Activated CD8-positive, alpha-beta memory T cell treated with anti-CD3 and anti-CD28 coated beads for 1 hour (primary cell): ENCODE results near the gene UST.

Experiments used
- DNase-seq, 2 donors: peaks; one replicate each; pipeline ENCODE4 v3.0.0-alpha.2; 2020; ENCODE audit warnings: low read depth in 1 of 2; ENCODE audit errors: extremely low read depth in 1 of 2

Gene UST

DNA sequence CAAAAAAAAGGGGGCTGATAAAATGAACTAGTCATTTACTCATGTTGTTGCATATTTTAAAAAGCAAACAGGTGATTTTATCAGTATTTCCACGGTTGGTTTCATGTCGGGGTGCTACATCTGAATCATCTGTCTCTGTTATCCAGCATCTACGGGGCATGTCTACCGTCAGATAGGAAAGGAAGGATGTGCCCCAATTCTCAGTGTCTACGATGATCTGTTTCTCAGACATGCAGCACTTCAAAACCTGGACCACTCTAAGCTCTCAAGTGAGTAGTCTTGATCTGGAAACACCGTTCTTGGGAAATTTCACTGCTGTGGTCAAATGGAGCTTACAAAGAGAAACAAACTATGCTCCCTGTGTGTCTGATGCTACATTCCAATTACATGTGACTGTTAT is 330.4 kb downstream of the UST start:
- DNase-seq: no peak

DNA sequence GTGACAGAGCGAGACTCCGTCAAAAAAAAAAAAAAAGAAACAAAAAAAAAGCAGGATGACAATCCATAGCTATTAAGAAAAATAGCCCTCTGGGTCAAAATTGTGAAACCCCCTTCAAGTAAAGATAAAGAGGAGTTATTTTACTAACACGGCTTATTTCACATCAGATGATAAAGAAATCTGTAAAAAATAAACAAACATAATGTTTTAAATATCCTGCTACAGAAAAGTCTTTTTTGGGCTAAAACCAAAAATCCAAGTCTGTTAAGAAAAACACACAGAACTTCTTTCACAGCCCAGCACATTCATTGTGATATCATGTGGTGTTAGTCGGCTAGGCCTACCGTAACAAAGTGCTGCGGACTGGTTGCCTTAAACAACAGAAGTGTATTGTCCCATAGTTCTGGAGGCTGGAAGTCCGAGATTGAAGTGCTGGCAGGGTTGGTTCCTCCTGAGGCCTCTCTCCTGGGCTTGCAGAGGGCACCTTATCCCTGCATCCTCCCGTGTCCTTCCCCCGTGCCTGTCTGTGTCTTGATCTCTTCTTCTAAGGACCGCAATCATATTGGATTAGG is 331.5 kb downstream of the UST start:
- no peak for DNase-seq

DNA sequence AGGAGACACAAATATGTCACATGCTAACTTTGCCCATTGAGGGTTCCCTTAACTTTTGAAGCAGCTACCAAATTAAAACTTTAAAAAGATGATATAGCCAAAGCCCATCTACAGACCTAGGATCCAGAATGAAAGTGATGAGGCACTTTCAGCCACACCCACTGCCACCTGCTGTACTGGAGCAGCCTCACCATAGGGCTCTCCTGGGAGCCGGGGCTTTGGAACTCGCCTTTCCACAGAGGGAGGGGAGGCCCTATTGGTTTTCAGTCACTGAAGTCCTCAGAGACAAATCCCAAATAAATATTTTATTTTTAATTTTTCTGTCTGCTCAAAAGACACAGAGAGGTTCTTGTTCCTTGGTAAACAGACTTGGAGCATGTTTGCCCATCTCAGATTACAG is 332.6 kb downstream of the UST start:
- no peak for DNase-seq

DNA sequence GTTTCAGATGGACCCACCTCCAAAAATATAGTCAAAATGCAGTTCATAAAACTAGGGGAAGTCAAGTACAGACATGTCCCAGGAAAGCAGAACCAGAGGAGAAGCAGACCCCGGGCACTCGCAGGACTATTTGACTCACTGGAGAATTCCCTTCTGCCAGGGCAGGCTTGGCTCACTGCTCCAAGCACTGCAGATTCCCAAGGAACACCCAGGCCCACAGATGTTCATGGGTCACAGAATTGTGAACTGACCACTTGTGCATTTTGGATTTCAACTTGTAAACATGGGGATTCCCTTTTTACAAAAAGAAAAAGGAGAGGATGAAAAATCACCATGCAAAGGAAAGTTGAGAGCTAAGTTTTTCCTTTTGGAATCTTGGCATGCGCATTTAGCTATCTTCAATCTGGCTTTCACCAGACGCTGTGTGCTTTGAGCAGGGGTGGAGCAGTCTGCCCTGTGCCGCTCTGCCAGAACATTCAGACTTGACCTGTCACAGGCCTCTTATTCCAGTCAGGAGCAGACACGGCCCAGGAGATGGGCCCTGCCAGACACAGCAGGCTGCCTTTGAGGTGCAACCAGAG is 333.2 kb downstream of the UST start:
- no peak for DNase-seq

DNA sequence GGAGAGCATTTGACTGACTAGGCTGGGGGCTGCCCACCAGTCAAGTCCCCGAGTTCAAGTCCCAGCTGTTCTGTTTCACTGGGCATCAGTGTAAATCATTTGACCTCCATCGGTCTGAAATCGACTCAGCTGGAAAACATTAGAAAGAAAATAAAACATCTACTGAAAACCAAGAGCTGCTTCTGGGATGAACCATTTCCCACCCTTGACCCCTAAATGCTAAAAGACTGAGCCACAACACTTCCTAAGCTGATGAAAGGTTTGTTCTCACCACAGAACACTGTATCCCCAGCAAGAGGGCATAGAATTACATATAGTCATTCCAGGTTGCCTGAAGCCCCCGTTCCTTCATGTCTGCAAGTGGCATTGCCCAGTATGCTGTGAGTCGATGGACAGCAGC is 333.7 kb downstream of the UST start:
- DNase-seq: no peak

DNA sequence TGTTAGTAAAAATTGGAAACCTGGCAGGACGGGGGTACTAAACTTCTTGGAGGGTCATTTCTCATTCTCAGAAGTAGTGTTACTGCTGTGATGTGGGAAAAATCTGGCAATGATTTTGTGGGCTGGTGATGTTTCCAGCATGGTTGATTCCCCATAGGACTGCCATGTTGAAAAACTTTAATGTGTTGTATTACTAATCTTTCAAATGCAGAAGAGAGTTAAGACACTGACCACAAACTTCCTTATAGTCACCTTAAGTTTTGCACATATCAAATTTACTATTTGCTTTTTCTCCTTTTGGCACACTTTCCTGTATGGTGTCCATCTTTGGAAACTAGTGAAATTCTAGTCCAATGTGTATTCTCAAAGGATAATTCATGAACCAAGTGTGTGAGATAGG is 334.5 kb downstream of the UST start:
- no peak for DNase-seq

DNA sequence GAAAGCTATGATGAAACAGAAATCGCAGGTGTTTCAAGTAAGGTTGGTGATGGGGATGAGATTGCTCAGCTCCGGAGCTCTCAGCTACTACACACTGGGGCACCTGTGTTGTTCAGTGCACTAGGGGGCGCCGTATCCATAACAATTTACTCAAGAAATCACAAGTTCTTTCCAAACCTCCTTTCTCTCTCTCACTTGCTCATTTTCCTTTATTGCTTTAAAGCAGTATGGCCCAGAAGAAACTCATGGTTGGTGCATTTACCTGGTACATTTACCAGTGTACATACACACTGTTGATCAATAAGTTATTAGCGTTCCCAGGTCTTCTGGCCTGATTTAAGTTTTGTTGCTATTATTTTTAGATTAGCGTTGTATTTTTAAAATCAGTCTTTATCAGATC is 335.5 kb downstream of the UST start:
- peak; percentile 73 to 78 for DNase-seq

DNA sequence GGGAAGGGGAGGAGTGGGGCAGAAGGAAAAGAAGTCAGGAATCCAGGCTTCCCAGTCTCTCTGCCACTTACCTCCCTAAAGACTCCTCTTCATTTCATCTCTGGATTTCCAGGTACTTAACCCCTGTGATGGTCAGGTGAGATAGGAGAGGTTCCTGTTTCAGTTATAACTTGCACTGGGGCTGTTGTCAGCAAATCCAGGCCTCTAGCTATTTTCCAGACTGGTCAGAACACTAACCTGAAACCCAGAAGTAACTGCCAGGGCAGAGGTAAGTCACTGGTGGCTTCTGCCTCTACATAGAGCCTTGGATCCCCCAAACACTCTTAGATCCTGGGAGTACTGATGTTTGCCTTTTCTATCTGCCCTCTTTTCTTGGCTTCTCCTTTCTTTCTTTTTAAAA is 337.2 kb downstream of the UST start:
- no peak for DNase-seq

DNA sequence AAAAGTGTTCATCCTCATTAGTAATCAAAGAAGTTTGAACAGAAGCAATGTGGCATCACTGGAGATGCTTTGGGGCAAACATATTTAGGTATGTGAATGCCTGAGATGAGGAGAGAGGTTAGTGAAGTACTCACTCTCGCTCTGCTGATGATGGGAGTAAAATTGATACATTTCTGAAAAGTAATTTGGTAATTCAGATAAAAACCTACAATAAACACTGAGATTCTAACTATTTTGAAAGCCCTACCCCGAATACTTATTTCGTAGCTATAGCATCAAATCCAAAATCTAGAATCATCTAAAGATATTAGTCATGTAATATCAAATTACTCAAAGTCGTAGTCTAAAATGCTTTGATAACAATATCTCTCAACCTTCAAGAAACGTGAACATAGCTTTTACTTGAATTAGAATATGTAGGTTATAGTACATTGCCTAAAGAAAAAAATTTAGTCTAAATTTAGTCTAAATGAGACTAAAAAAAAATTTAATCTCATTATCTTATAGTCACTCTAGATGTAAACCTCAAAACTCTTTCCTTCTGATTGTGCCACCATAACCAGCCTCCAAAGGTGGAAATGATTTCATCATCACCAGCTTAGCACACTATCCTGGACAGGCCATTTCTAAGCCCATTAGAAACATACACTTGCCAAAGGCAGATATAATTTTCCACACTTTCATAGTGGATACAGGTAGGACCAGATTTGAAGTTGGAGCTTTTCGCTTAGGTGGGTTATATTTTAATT is 338.2 kb downstream of the UST start:
- no peak for DNase-seq

DNA sequence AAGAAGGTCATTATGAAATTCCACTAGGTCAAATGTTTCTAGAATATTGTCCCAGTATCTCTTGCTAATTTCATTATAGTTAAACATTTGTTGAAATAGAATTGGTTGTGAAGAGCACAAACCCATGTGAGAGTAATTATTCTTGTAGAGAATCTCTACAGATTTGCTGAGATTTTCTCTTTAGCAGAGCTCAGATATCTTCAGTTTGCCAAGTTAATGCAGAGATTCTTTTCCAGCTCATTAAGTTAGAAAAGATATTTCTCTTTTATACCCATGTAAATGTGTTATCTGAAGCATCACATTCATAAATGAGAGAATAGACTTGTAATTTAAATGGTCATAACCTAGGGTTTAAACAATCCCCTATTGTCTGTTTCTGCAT is 338.7 kb downstream of the UST start:
- no peak for DNase-seq

DNA sequence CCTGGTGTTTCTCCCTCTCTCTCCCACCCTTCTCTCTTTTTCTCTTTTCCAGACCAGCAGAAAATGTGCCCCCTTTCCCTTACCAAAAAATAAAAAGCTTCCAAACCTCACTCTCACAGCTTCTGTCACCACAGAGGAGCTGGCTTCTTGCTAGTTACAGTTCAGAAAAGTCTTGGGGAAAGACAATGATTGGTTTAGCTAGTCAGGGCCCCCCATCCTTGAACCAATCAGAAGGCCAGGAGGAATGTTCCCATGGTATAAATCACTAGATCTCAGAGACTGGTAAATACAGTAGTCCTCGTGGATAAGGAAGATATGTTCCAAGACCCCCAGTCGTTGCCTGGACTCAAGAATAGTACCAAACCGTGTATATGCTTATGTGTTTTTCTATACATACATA is 339.5 kb downstream of the UST start:
- DNase-seq: no peak

DNA sequence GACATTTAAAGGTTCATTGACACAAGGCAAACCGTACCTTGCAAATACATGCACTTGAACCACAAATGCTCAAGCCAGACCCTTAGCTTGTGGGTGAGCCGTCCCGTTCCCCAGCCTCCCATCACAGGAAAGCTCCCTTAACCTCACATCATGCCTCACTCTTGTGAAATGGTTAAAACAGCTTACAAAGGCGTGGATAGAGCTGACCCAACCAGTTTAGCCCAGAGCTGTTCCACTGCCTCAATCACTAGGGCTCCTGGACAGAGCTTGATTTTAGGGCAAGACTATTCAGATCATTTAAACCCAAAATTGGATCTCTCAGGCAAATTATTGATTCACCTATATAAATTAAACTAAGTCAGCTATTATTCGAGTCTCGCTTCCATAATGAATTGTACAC is 341.1 kb downstream of the UST start:
- DNase-seq: no peak

DNA sequence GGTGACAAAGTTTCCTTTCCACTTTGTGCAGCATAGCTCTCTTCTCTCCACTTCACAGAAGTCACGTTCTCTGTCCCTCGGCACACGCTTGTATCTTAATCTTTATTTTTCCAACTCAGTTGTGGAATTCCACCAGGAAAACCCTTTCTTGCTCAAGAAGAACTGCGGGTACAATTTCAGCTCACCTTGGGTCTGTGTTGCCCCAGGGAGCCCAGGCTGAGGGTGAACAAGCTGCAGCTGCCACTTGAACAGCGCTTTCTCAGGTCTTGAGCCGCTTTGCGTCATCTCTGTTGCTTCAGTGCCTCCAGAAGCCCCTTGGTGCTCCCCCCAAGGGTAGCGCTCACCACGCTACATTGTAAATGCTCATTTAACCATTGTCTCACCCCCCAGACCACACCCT is 341.5 kb downstream of the UST start:
- no peak for DNase-seq

DNA sequence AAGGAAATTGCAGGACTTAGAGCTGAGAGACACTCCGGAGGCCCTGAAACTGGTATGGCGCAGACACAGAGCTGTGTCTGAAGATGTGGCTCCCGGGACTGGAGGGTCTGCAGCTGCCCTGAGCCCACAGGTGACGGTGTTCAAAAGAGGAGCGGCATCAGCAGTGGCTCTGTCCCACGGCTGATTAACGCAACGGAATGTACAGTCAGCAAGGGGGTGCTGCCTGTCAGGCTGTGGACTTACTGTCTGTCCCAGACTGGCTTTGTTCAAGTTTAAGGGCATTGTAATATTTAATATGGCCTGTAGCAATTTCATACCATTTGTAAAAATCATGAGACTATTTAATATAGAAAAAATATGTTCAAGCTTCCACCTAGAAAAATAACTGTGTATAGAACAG is 342.7 kb downstream of the UST start:
- DNase-seq: no peak

DNA sequence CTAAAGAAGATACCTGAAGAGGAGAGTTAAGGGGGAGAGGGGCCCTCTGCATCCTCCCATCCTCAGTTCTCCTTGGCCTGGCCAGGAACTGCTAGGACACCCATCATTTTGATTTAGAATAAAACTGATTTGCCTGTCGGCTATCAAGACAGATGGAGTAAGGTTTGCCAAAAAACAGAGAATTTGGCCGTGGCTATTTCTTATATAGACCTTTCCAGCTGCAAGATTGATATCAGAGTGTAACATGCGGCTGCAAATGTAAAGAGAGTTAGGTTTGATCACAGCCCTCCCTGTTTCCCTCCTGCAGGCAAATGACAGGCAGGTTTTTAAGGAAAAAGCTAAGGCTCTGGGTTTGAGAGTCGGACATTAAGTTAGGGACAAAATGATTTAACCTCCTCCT is 344.1 kb downstream of the UST start:
- DNase-seq: no peak

DNA sequence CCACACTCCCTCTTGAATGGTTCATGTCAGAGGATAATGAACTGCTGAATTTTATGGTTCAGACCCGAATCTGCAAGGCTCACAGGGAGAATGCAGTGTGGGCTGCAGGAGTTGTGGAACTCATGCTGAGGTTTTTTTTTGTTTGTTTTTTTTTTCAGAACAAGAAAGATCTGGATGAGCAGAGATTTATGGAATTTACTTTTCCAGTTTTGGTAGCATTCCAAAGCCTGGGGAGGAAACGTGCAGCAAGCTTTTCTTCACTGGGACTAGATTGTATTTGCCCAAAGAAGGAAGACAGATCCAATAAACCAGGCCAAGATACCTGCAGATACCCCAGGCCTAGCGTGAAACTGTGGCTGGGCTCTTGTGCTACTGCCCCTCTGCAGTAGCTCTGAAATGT is 346.8 kb downstream of the UST start:
- no peak for DNase-seq

DNA sequence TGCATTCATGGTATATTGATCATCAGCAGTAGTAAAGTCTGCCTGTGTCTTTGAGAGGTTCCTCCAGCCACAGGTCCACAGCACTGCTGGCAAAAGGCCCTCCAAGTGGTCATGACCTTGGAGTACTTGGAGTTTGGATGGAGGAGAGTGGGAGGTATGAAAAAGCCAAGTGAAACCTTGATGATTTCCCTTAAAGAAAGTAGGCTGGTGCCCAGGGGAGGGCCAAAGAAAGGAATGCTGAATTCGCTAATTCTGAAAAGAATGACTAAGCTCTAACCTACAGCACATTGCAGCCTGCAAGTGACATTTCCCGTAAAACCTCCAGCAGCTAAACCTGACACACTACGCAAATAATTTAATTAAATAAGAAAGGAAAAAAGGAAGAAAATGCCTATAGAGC is 347.3 kb downstream of the UST start:
- no peak for DNase-seq

DNA sequence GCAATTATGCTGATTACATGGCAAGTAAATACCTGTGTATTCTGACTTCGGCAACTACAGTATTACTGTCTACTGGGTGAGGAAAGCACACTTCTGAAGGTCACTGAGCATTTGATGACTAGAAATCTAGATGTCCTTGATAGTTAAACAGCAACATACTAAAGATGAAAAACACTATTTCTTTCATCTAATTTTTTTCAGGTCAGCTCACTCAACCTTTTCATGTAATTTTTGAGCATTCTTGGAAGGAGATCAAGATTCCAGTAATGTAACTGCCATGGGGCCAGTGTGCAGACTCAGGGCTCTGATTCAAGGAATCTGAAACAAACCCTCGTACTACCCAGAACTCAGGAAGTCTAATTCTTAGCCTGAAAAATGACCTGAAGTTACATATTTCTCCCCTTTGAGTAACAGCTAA is 348.1 kb downstream of the UST start:
- no peak for DNase-seq

DNA sequence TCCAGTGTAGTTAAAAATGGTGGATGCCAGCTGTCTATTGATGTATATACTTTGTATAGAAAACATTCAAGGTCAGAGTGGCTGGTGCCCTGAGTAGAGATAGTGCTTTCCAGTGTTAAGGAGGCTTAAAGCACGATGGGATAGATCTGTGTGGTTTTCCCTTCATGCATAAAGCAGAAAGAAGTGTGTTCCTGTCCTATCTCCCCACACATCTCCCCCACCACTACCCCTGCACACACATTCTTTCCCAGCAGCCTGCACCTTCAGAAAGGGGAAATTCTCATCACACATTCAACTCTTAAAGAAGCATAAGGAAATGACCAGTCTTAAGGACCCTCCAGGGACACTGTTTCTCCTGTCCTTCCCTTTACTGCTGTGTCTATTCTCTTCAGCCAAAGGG is 349.0 kb downstream of the UST start:
- DNase-seq: no peak

DNA sequence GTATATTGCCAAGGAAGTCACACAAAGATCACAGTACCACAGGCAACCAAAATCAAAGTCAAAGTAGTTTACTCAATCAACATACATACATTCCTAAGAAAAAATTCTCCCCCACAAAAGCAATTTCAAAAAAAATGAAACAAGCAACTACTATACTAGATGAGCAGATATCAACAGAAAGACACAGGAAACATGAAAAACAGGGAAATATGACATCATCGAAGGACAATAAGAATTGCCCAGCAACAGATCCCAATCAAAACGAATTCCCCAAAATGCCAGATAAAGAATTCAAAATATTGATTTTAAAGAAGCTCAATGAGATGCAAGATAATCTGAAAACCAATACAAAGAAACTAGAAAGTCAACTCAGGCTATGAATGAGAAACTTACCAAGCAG is 351.0 kb downstream of the UST start:
- no peak for DNase-seq

DNA sequence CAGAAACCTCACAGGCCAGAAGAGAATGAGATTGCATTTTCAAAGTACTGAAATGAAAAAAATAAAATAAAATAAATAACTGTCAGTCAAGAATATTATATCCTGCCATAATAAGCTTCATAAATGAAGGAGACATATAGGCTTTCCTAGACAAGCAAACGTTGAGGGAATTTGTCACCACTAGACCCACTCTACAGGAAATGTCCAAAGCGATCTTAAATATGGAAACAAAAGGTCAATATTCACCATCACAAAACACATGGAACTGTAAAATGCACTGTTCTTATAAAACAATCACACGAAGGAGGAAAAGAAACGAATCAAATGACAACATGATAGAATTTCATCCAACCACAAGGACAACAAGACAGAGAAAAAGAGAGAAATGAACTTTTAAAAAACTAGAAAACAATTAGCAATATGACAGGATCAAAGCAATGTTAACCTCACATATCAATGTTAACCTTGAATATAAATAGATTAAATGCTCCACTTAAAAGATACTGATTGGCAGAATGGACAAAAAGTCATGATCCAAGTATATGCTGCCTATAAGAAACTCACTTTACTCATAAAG is 352.0 kb downstream of the UST start:
- no peak for DNase-seq

DNA sequence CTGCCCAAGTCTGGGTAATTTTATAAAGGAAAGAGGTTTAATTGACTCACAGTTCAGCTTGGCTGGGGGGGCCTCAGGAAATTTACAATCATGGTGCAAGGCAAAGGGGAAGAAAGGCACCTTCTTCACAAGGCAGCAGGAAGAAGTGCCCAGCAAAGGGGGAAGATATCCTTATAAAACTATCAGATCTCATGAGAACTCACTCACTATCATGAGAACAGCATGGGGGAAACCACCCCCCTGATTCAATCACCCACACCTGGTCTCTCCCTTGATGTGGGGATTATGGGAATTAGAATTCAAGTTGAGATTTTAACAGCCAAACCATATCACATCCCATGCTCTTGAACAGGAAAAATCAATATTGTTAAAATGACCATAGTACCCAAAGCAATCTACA is 355.5 kb downstream of the UST start:
- DNase-seq: no peak
